Panc1 (cell line): Measurements from ENCODE around the gene KCNJ12.

ENCODE experiments used
- POLR2AphosphoS5 ChIP-seq: IDR thresholded peaks from 2 replicates; pipeline ENCODE4 v1.6.1; 2012; ENCODE audit warnings: mild to moderate bottlenecking, low read depth, low read length, moderate library complexity
- SIN3A ChIP-seq: IDR thresholded peaks from 2 replicates; pipeline ENCODE4 v1.6.1; 2012; ENCODE audit warnings: low read depth, mild to moderate bottlenecking, low read length, moderate library complexity, borderline replicate concordance; ENCODE audit not compliant: insufficient read depth
- TF ChIP-seq, protein P1 (sequence below): fragments of 450-650 bp; IDR thresholded peaks from 2 replicates; pipeline ENCODE4 v1.5.1; 2017; ENCODE audit warnings: mild to moderate bottlenecking
- TF ChIP-seq, protein P2 (sequence below), 2 experiments: IDR thresholded peaks; 2 replicates each; pipeline ENCODE4 v1.6.1; 2011 to 2012; ENCODE audit warnings: low read depth in 2 of 2, control low read depth in 1 of 2, low read length in 1 of 2, mild to moderate bottlenecking in 1 of 2, moderate library complexity in 1 of 2; ENCODE audit not compliant: insufficient read depth in 1 of 2

DNA sequence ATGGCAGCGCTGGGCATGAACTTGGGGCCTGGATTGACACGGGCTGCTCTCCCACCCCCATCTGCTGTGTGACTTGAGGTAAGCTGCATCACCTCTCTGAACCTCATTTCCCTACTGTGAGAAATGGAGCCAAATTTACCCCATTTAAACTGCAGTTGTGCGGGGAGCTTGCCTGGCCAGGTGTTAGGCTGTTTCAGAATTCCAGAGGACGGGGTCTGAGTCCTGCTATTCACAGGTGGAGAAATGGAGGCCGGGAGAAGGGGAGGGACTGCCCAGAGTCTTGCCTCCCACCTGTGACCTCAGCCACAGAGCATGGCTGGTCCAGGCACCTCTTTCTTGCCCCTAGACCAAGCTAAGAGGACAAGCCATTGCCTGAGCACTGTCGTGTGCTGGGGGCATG lies 12.8 kb downstream of the KCNJ12 start:
- TF ChIP-seq POLR2AphosphoS5: no peak
- TF ChIP-seq, protein P1, sequence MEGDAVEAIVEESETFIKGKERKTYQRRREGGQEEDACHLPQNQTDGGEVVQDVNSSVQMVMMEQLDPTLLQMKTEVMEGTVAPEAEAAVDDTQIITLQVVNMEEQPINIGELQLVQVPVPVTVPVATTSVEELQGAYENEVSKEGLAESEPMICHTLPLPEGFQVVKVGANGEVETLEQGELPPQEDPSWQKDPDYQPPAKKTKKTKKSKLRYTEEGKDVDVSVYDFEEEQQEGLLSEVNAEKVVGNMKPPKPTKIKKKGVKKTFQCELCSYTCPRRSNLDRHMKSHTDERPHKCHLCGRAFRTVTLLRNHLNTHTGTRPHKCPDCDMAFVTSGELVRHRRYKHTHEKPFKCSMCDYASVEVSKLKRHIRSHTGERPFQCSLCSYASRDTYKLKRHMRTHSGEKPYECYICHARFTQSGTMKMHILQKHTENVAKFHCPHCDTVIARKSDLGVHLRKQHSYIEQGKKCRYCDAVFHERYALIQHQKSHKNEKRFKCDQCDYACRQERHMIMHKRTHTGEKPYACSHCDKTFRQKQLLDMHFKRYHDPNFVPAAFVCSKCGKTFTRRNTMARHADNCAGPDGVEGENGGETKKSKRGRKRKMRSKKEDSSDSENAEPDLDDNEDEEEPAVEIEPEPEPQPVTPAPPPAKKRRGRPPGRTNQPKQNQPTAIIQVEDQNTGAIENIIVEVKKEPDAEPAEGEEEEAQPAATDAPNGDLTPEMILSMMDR: no peak
- no peak for TF ChIP-seq SIN3A
- TF ChIP-seq, protein P2, sequence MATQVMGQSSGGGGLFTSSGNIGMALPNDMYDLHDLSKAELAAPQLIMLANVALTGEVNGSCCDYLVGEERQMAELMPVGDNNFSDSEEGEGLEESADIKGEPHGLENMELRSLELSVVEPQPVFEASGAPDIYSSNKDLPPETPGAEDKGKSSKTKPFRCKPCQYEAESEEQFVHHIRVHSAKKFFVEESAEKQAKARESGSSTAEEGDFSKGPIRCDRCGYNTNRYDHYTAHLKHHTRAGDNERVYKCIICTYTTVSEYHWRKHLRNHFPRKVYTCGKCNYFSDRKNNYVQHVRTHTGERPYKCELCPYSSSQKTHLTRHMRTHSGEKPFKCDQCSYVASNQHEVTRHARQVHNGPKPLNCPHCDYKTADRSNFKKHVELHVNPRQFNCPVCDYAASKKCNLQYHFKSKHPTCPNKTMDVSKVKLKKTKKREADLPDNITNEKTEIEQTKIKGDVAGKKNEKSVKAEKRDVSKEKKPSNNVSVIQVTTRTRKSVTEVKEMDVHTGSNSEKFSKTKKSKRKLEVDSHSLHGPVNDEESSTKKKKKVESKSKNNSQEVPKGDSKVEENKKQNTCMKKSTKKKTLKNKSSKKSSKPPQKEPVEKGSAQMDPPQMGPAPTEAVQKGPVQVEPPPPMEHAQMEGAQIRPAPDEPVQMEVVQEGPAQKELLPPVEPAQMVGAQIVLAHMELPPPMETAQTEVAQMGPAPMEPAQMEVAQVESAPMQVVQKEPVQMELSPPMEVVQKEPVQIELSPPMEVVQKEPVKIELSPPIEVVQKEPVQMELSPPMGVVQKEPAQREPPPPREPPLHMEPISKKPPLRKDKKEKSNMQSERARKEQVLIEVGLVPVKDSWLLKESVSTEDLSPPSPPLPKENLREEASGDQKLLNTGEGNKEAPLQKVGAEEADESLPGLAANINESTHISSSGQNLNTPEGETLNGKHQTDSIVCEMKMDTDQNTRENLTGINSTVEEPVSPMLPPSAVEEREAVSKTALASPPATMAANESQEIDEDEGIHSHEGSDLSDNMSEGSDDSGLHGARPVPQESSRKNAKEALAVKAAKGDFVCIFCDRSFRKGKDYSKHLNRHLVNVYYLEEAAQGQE (IDR thresholded peaks at IDR 0.05; ENCODE audit: insufficient read depth in 1 of 2, low read depth in 2 of 2, low read length in 1 of 2): no peak
